Endothelial cell of umbilical vein (primary cell): ENCODE data around the gene BTBD18. TPM values are rescaled to one million over a fixed set of nuclear protein-coding genes. Genes with fewer than 3 reads are reported as not detected.
A peak's percentile ranks its signal among the peaks of the same experiment; 100 is the strongest.

Source experiments
- BruUV-seq: library from RNA; stranded (reverse); fragments of 400-500 nt; replicated peaks from 2 replicates; lab custom pipeline; 2021; lab: Mats Ljungman, UMichigan
- CTCF ChIA-PET: fragments of 300-600, 350-600 bp; sonication (Branson Sonifier 250); formaldehyde crosslinking; loops from one replicate; lab custom pipeline; 2021; ENCODE audit warnings: antibody characterized with exemption, inconsistent platforms; lab: Charles Lee
- POLR2A ChIA-PET: fragments of 300-600, 350-600 bp; sonication (Branson Sonifier 250); formaldehyde crosslinking; loops from one replicate; lab custom pipeline; 2021; ENCODE audit warnings: antibody characterized with exemption, inconsistent platforms; lab: Charles Lee
- DNase-seq: peaks from one replicate; pipeline ENCODE4 v3.0.0-alpha.2; 2011; ENCODE audit warnings: low read depth, low spot score
- FAIRE-seq: peaks from 2 replicates; lab custom pipeline; 2011; peaks lifted over from hg19 to GRCh38; lab: Jason Lieb, UNC
- H2AFZ ChIP-seq: 2 replicates; pipeline ENCODE4 v1.6.0; 2012; ENCODE audit warnings: low read depth, low read length, control low read depth, inconsistent platforms
- H3K27ac ChIP-seq: 2 replicates; pipeline ENCODE4 v1.5.1; 2011; ENCODE audit warnings: low read depth, mild to moderate bottlenecking, control low read depth, low read length, moderate library complexity; ENCODE audit not compliant: insufficient read depth
- H3K27me3 ChIP-seq, 2 experiments: 2 replicates each; pipeline versions ENCODE4 v1.6.0 to v1.6.1; 2011; ENCODE audit warnings: low read length in 2 of 2, mixed read lengths in 1 of 2; ENCODE audit not compliant: control insufficient read depth in 2 of 2, insufficient read depth in 2 of 2
- H3K36me3 ChIP-seq, 2 experiments: 2 replicates in 1 of 2; 3 replicates in 1 of 2; pipeline ENCODE4 v1.5.1; 2011; ENCODE audit warnings: low read length in 2 of 2, mild to moderate bottlenecking in 1 of 2, moderate library complexity in 1 of 2; ENCODE audit not compliant: control insufficient read depth in 2 of 2, insufficient read depth in 2 of 2; ENCODE audit errors: extremely low read depth in 1 of 2
- H3K4me1 ChIP-seq: 3 replicates; pipeline ENCODE4 v1.5.1; 2011; ENCODE audit warnings: mild to moderate bottlenecking, low read length; ENCODE audit not compliant: control insufficient read depth, insufficient read depth; ENCODE audit errors: extremely low read depth
- H3K4me2 ChIP-seq: 2 replicates; pipeline ENCODE4 v1.6.1; 2011; ENCODE audit warnings: low read length, control low read depth, mixed read lengths; ENCODE audit not compliant: insufficient read depth
- H3K4me3 ChIP-seq, 3 experiments: fragments of 200-600 bp in 1 of 3; sonication (generic), shearing (Covaris generic) in 1 of 3; replicated peaks in 1 of 3; 2 replicates each; pipeline ENCODE4 v1.5.1; 2011 to 2016; ENCODE audit warnings: control low read depth in 3 of 3, low read length in 3 of 3, mild to moderate bottlenecking in 2 of 3, inconsistent platforms in 1 of 3, low read depth in 1 of 3, moderate library complexity in 1 of 3; ENCODE audit not compliant: insufficient read depth in 1 of 3
- H3K79me2 ChIP-seq: 2 replicates; pipeline ENCODE4 v1.6.0; 2012; ENCODE audit warnings: low read length, inconsistent platforms; ENCODE audit not compliant: control insufficient read depth, insufficient read depth
- H3K9ac ChIP-seq: replicated peaks from 2 replicates; pipeline ENCODE3; 2011; ENCODE audit warnings: low read length, control low read depth; ENCODE audit not compliant: insufficient read depth; ENCODE audit errors: extremely low read depth
- H3K9me1 ChIP-seq: replicated peaks from 3 replicates; pipeline ENCODE4 v1.6.0; 2011; ENCODE audit warnings: mild to moderate bottlenecking, low read length; ENCODE audit not compliant: control insufficient read depth, insufficient read depth; ENCODE audit errors: extremely low read depth
- H3K9me3 ChIP-seq: replicated peaks from 2 replicates; pipeline ENCODE4 v1.5.1; 2012; ENCODE audit warnings: low read length, inconsistent platforms; ENCODE audit not compliant: control insufficient read depth, insufficient read depth
- H4K20me1 ChIP-seq: replicated peaks from 2 replicates; pipeline ENCODE3; 2011; ENCODE audit warnings: mild to moderate bottlenecking, low read length; ENCODE audit not compliant: control insufficient read depth, insufficient read depth; ENCODE audit errors: extremely low read depth
- CTCF ChIP-seq, 2 donors: IDR thresholded peaks; 1 replicate in 1 of 2; 2 replicates in 1 of 2; pipeline ENCODE4 v1.5.1; 2011; ENCODE audit warnings: low read length in 2 of 2, mild to moderate bottlenecking in 2 of 2, moderate library complexity in 2 of 2, control low read depth in 1 of 2, inconsistent platforms in 1 of 2, low read depth in 1 of 2; ENCODE audit not compliant: insufficient read depth in 1 of 2; ENCODE audit errors: extremely low read depth in 1 of 2
- EZH2 ChIP-seq: IDR thresholded peaks from 2 replicates; pipeline ENCODE4 v1.6.1; 2012; ENCODE audit warnings: borderline replicate concordance, low read depth, mild to moderate bottlenecking, moderate library complexity, low read length, inconsistent platforms; ENCODE audit not compliant: severe bottlenecking
- FOS ChIP-seq: IDR thresholded peaks from 2 replicates; pipeline ENCODE4 v1.6.1; 2011; ENCODE audit warnings: mild to moderate bottlenecking, low read length, moderate library complexity, borderline replicate concordance; ENCODE audit not compliant: insufficient read depth
- GATA2 ChIP-seq: IDR thresholded peaks from 2 replicates; pipeline ENCODE4 v1.7.0; 2011; ENCODE audit warnings: low read depth, mild to moderate bottlenecking, moderate library complexity, mixed read lengths, low read length; ENCODE audit not compliant: insufficient read length, insufficient read depth
- JUN ChIP-seq: IDR thresholded peaks from 2 replicates; pipeline ENCODE4 v1.6.1; 2011; ENCODE audit warnings: borderline replicate concordance, low read depth; ENCODE audit not compliant: insufficient read length, insufficient read depth
- MAX ChIP-seq: IDR thresholded peaks from 2 replicates; pipeline ENCODE4 v1.6.1; 2011; ENCODE audit not compliant: insufficient read depth, insufficient read length
- MYC ChIP-seq: IDR thresholded peaks from one replicate; pipeline ENCODE4 v1.6.1; 2011; ENCODE audit warnings: mild to moderate bottlenecking, low read depth, low read length
- POLR2A ChIP-seq: IDR thresholded peaks from 2 replicates; pipeline ENCODE4 v1.6.1; 2012; ENCODE audit warnings: low read depth, mild to moderate bottlenecking, control low read depth, low read length
- POLR2AphosphoS5 ChIP-seq: IDR thresholded peaks from 2 replicates; pipeline ENCODE4 v1.6.1; 2012; ENCODE audit warnings: low read depth, mild to moderate bottlenecking, control low read depth, low read length, moderate library complexity; ENCODE audit not compliant: insufficient read depth
- dilution Hi-C: fragments of 300-500 bp; cut with MboI; formaldehyde crosslinking; loops from one replicate; pipeline ENCODE4 v1.15.0; 2019; ENCODE audit warnings: low sequenced_read_pairs; ENCODE audit not compliant: extremely low pct_ligation_motif_present
- intact Hi-C: fragments of 100-400 bp; cut with micrococcal nuclease; formaldehyde crosslinking; loops from one replicate; pipeline ENCODE4 v1.10.0; 2022
- polyA plus RNA-seq, 4 experiments: library from polyadenylated mRNA; depleted of rRNA in 3 of 4; stranded (reverse) in 3 of 4; unstranded in 1 of 4; fragments of >200 nt; gene quantifications; 2 replicates each; pipeline versions ENCODE4 v1.2.1 to v1.2.3, GENCODE V29; 2011 to 2012; ENCODE audit warnings: missing spikeins in 1 of 4
- total RNA-seq: library from RNA; stranded (reverse); gene quantifications from 2 replicates; pipeline ENCODE4 v1.2.3, GENCODE V29; 2021

The BTBD18 gene
- total and polyA plus RNA-seq, 2 donors (not counting 3 experiments of a cell fraction or from before 2014, with no cell fraction given): not detected

DNA sequence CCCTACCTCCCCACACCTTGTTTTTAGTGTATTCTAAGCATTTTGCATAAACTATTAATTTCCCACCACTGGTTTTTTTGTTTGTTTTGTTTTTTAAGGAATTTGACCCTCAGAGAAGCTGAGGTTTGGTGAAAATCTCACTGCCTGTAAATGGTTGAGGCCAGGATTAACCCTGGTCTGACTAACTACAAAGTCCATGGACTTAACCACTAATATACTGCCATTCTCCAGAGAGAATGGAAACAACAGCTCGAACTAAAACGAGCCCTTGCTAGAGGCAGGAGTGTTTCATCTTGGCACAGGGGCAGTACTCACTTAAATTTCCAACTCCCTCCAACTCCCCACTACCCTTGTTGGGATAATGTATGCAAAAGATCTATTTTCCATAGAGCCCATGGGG is 12.9 kb upstream of the BTBD18 start:
- Histone ChIP-seq H3K36me3 (no peaks in the 10 kb centered on the region), H4K20me1 (peaks cover 11% of the 10 kb centered on the region), H3K27ac (peak overlapping the region; percentile 89), H3K9me3 (no peaks in the 10 kb centered on the region), H3K9ac (peak overlapping the region; percentile 96), H3K4me3 (peak overlapping the region; percentile 68 to 98 (median 83)), H2AFZ (no peak overlapping the region), H3K4me2 (peak overlapping the region; percentile 100), H3K9me1 (no peaks in the 10 kb centered on the region), H3K27me3 (no peaks in the 10 kb centered on the region), H3K79me2 (peaks cover 78% of the 10 kb centered on the region), H3K4me1 (peaks cover 26% of the 10 kb centered on the region)
- FAIRE-seq (no peak), DNase-seq (no peak)
- intact Hi-C loops (loop anchor here (5.0 kb wide), 1 partner anchor 238 kb away; no protein-coding TSS in a partner anchor), dilution Hi-C loops (no loop called here)
- ChIA-PET POLR2A (interaction anchor here (0.6 to 5.7 kb wide), 6 partner anchors 10 to 36 kb away, joined by 3 to 39 read pairs (median 4); no protein-coding TSS in a partner anchor), CTCF (interaction anchor here (0.6 to 13.5 kb wide), 6 partner anchors 13 to 54 kb away, joined by 3 to 375 read pairs (median 12); partner anchors contain the start of gene BTBD18)
- TF ChIP-seq CTCF (IDR thresholded peaks at IDR 0.05; ENCODE audit: extremely low read depth in 1 of 2, insufficient read depth in 1 of 2, low read depth in 1 of 2, low read length in 2 of 2) (no peak), MYC (no peak), FOS (no peak), POLR2A (no peak)
- BruUV-seq: no TSS peak

GRCh38 chr11:57764021-57764420 is 12.4 kb upstream of the BTBD18 start:
- Histone ChIP-seq H3K9ac (peak overlapping the region; percentile 96), H3K27me3 (no peaks in the 10 kb centered on the region), H3K36me3 (no peaks in the 10 kb centered on the region), H3K4me1 (peaks cover 26% of the 10 kb centered on the region), H4K20me1 (peaks cover 11% of the 10 kb centered on the region), H2AFZ (no peak overlapping the region), H3K9me1 (no peaks in the 10 kb centered on the region), H3K4me3 (peak overlapping the region; percentile 68 to 98 (median 83)), H3K9me3 (no peaks in the 10 kb centered on the region), H3K79me2 (peaks cover 72% of the 10 kb centered on the region), H3K4me2 (peak overlapping the region; percentile 100), H3K27ac (peak overlapping the region; percentile 89)
- ChIA-PET POLR2A (interaction anchor here (0.6 to 5.7 kb wide), 6 partner anchors 11 to 36 kb away, joined by 3 to 39 read pairs (median 4); no protein-coding TSS in a partner anchor), CTCF (interaction anchor here (0.6 to 13.5 kb wide), 7 partner anchors 12 to 55 kb away, joined by 3 to 375 read pairs (median 3); partner anchors contain the start of gene BTBD18)
- FAIRE-seq: no peak
- TF ChIP-seq MYC (no peak), JUN (no peak), FOS (no peak), MAX (no peak), GATA2 (no peak), POLR2A (no peak), CTCF (IDR thresholded peaks at IDR 0.05; ENCODE audit: extremely low read depth in 1 of 2, insufficient read depth in 1 of 2, low read depth in 1 of 2, low read length in 2 of 2) (no peak), POLR2AphosphoS5 (no peak), EZH2 (no peak)
- dilution Hi-C loops: no loop called here
- BruUV-seq: no TSS peak
- no peak for DNase-seq
- intact Hi-C loops: loop anchor here (5.0 kb wide), 1 partner anchor 238 kb away; no protein-coding TSS in a partner anchor
